SK-N-SH (cell line): ENCODE data around the gene CD274. TPM values are rescaled to one million over a fixed set of nuclear protein-coding genes. Genes with fewer than 3 reads are reported as not detected.

Source experiments
- CTCF ChIA-PET: fragments of 300-600, 350-600 bp; formaldehyde crosslinking; extraction: SDS; loops from one replicate; lab custom pipeline; 2021; lab: Yijun Ruan, JAX
- POLR2A ChIA-PET: fragments of 350-600 bp; sonication (Branson Sonifier 250); formaldehyde crosslinking; extraction: SDS; loops from one replicate; lab custom pipeline; 2020; ENCODE audit warnings: antibody characterized with exemption, inconsistent platforms; lab: Yijun Ruan, JAX
- DNase-seq: peaks from one replicate; pipeline ENCODE4 v3.0.0; 2012
- H2AFZ ChIP-seq: fragments of 200-600 bp; sonication (generic); 2 replicates; pipeline ENCODE4 v1.8.1; 2016; ENCODE audit warnings: antibody characterized with exemption, mild to moderate bottlenecking, low read depth
- H3F3A ChIP-seq: fragments of 200-600 bp; sonication (generic); replicated peaks from 2 replicates; pipeline ENCODE3; 2016; ENCODE audit warnings: antibody characterized with exemption, mild to moderate bottlenecking; ENCODE audit not compliant: insufficient read depth
- H3K27ac ChIP-seq, 2 experiments: fragments of 200-500 bp in 1 of 2; fragments of 200-600 bp in 1 of 2; sonication (Bioruptor generic) in 1 of 2; sonication (generic), shearing (Covaris generic) in 1 of 2; 2 replicates each; pipeline versions ENCODE4 v1.5.1 to v1.6.1; 2014 to 2016; ENCODE audit warnings: low read depth in 2 of 2, inconsistent platforms in 1 of 2, low read length in 1 of 2, mild to moderate bottlenecking in 1 of 2, mixed read lengths in 1 of 2
- H3K27me3 ChIP-seq: fragments of 200-600 bp; sonication (generic), shearing (Covaris generic); 2 replicates; pipeline ENCODE4 v1.6.1; 2016; ENCODE audit warnings: mixed run types; ENCODE audit not compliant: insufficient read depth
- H3K36me3 ChIP-seq, 2 experiments: fragments of 200-500 bp in 1 of 2; fragments of 200-600 bp in 1 of 2; sonication (Bioruptor generic) in 1 of 2; sonication (generic) in 1 of 2; replicated peaks in 1 of 2; 2 replicates each; pipeline versions ENCODE3 to v1.5.1; 2014 to 2016; ENCODE audit warnings: low read length in 1 of 2, mild to moderate bottlenecking in 1 of 2; ENCODE audit not compliant: insufficient read depth in 2 of 2, control insufficient read depth in 1 of 2
- H3K4me1 ChIP-seq, 2 experiments: fragments of 200-500 bp in 1 of 2; fragments of 200-600 bp in 1 of 2; sonication (Bioruptor generic) in 1 of 2; sonication (generic), shearing (Covaris generic) in 1 of 2; 2 replicates each; pipeline versions ENCODE4 v1.5.1 to v1.6.1; 2014 to 2016; ENCODE audit warnings: low read depth in 1 of 2, low read length in 1 of 2, mixed run types in 1 of 2; ENCODE audit not compliant: insufficient read depth in 2 of 2, control insufficient read depth in 1 of 2
- H3K4me2 ChIP-seq: fragments of 200-600 bp; sonication (generic), shearing (Covaris generic); 2 replicates; pipeline ENCODE4 v1.6.1; 2017; ENCODE audit warnings: mixed run types
- H3K4me3 ChIP-seq, 2 experiments: fragments of 200-500 bp in 1 of 2; fragments of 200-600 bp in 1 of 2; sonication (Bioruptor generic) in 1 of 2; sonication (generic), shearing (Covaris generic) in 1 of 2; 2 replicates each; pipeline versions ENCODE4 v1.5.1 to v1.8.1; 2014 to 2016; ENCODE audit warnings: low read depth in 2 of 2, inconsistent platforms in 1 of 2, low read length in 1 of 2, mild to moderate bottlenecking in 1 of 2, mixed read lengths in 1 of 2, moderate library complexity in 1 of 2
- H3K79me2 ChIP-seq: fragments of 200-600 bp; sonication (generic); 2 replicates; pipeline ENCODE4 v1.8.1; 2017; ENCODE audit warnings: mild to moderate bottlenecking; ENCODE audit not compliant: insufficient read depth
- H3K9ac ChIP-seq: fragments of 200-600 bp; sonication (generic); 2 replicates; pipeline ENCODE4 v1.6.1; 2017; ENCODE audit warnings: mixed run types
- H3K9me2 ChIP-seq: fragments of 200-600 bp; sonication (generic); 2 replicates; pipeline ENCODE4 v1.6.1; 2017; ENCODE audit warnings: mixed run types
- H3K9me3 ChIP-seq: fragments of 200-600 bp; sonication (generic); 2 replicates; pipeline ENCODE4 v1.6.1; 2017; ENCODE audit warnings: mixed run types, mild to moderate bottlenecking, moderate library complexity
- H4K20me1 ChIP-seq: fragments of 200-600 bp; sonication (generic); 2 replicates; pipeline ENCODE4 v1.6.1; 2017; ENCODE audit warnings: mild to moderate bottlenecking, mixed run types; ENCODE audit not compliant: insufficient read depth
- ELF1 ChIP-seq: IDR thresholded peaks from 2 replicates; pipeline ENCODE4 v1.4.0; 2012
- EP300 ChIP-seq, 2 experiments: IDR thresholded peaks; 2 replicates each; pipeline versions ENCODE4 v1.4.0 to v1.6.1; 2012; ENCODE audit warnings: borderline replicate concordance in 1 of 2, low read depth in 1 of 2, low read length in 1 of 2
- FOXM1 ChIP-seq: IDR thresholded peaks from 2 replicates; pipeline ENCODE4 v1.4.0; 2012; ENCODE audit warnings: low read depth, mild to moderate bottlenecking
- GATA2 ChIP-seq: sonication (generic); formaldehyde crosslinking; IDR thresholded peaks from 2 replicates; pipeline ENCODE4 v1.5.0; 2020; ENCODE audit warnings: mild to moderate bottlenecking, missing genetic modification reagents
- JUND ChIP-seq: IDR thresholded peaks from 2 replicates; pipeline ENCODE4 v1.4.0; 2012
- MXI1 ChIP-seq: IDR thresholded peaks from 2 replicates; pipeline ENCODE4 v1.6.1; 2012; ENCODE audit warnings: mild to moderate bottlenecking, low read depth, low read length, improper control_type of control experiment
- NFIC ChIP-seq: IDR thresholded peaks from 2 replicates; pipeline ENCODE4 v1.4.0; 2012; ENCODE audit warnings: borderline replicate concordance
- NRF1 ChIP-seq: IDR thresholded peaks from 2 replicates; pipeline ENCODE4 v1.6.1; 2012; ENCODE audit warnings: low read depth, mild to moderate bottlenecking, low read length
- RAD21 ChIP-seq: IDR thresholded peaks from 2 replicates; pipeline ENCODE4 v1.6.1; 2012; ENCODE audit warnings: mild to moderate bottlenecking, low read length
- RCOR1 ChIP-seq: fragments of 150-350 bp; IDR thresholded peaks from 2 replicates; pipeline ENCODE4 v1.6.1; 2017; ENCODE audit warnings: antibody characterized with exemption, low read length
- YY1 ChIP-seq: IDR thresholded peaks from 2 replicates; pipeline ENCODE4 v1.4.0; 2012; ENCODE audit warnings: low read depth, mild to moderate bottlenecking
- WGBS: methylation state at CpG from one replicate; pipeline ENCODE4 v1.1.6; 2017; ENCODE audit warnings: low lambda C conversion rate; 5-methylcytosine and 5-hydroxymethylcytosine counted together
- polyA plus RNA-seq, 3 experiments: library from polyadenylated mRNA; depleted of rRNA; stranded (reverse); fragments of >200 nt; gene quantifications; 2 replicates each; pipeline ENCODE4 v1.2.3, GENCODE V29; 2012
- TF ChIP-seq, protein P1 (sequence below): fragments of 150-350 bp; IDR thresholded peaks from 2 replicates; pipeline ENCODE4 v1.6.1; 2016; ENCODE audit warnings: mild to moderate bottlenecking, low read depth, low read length
- TF ChIP-seq, protein P2 (sequence below): IDR thresholded peaks from 2 replicates; pipeline ENCODE4 v1.4.0; 2012; ENCODE audit warnings: low read depth, borderline replicate concordance
- TF ChIP-seq, protein P3 (sequence below): IDR thresholded peaks from 2 replicates; pipeline ENCODE4 v1.4.0; 2012; ENCODE audit warnings: low read depth, borderline replicate concordance
- TF ChIP-seq, protein P4 (sequence below): IDR thresholded peaks from 2 replicates; pipeline ENCODE4; 2012
- TF ChIP-seq, protein P5 (sequence below): fragments of 150-350 bp; IDR thresholded peaks from 2 replicates; pipeline ENCODE4 v1.6.1; 2017; ENCODE audit warnings: antibody characterized with exemption, low read length, low read depth, borderline replicate concordance

CD274 gene
- polyA plus RNA-seq, 1 of the 3 experiments (the other 2 are of a cell fraction): 25.8 TPM

DNA sequence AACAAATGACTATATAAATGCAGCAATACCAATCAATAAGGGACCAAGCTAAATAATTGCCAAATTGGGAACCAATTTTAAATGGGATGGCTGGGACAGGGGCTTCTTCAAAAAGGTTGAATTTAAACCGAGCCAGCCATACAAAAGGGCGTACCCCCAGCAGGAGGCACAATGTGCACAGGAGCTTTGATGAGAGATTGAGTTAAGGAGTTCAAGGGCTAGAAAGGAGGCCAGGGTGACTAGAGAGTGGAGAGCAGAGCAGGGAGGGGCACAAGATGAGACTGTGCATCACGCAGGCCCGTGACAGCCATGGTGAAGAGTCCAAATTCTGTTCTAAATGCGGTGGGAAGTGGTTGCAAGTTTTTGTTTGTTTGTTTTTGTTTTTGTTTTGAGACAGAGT lies 36.6 kb downstream of the CD274 start:
- WGBS: 93% methylated on average over 5 of the region's 5 CpGs
- TF ChIP-seq, protein P1, sequence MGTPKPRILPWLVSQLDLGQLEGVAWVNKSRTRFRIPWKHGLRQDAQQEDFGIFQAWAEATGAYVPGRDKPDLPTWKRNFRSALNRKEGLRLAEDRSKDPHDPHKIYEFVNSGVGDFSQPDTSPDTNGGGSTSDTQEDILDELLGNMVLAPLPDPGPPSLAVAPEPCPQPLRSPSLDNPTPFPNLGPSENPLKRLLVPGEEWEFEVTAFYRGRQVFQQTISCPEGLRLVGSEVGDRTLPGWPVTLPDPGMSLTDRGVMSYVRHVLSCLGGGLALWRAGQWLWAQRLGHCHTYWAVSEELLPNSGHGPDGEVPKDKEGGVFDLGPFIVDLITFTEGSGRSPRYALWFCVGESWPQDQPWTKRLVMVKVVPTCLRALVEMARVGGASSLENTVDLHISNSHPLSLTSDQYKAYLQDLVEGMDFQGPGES: no peak
- TF ChIP-seq NRF1 (no peak), NFIC (no peak), EP300 (IDR thresholded peaks at IDR 0.05; ENCODE audit: borderline replicate concordance in 1 of 2, low read depth in 1 of 2, low read length in 1 of 2) (no peak), FOXM1 (no peak), RCOR1 (no peak), GATA2 (CRISPR knock-in tag) (no peak), RAD21 (no peak), JUND (no peak), ELF1 (no peak), MXI1 (no peak), YY1 (no peak)
- TF ChIP-seq, protein P2, sequence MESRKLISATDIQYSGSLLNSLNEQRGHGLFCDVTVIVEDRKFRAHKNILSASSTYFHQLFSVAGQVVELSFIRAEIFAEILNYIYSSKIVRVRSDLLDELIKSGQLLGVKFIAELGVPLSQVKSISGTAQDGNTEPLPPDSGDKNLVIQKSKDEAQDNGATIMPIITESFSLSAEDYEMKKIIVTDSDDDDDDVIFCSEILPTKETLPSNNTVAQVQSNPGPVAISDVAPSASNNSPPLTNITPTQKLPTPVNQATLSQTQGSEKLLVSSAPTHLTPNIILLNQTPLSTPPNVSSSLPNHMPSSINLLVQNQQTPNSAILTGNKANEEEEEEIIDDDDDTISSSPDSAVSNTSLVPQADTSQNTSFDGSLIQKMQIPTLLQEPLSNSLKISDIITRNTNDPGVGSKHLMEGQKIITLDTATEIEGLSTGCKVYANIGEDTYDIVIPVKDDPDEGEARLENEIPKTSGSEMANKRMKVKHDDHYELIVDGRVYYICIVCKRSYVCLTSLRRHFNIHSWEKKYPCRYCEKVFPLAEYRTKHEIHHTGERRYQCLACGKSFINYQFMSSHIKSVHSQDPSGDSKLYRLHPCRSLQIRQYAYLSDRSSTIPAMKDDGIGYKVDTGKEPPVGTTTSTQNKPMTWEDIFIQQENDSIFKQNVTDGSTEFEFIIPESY: no peak
- TF ChIP-seq, protein P3, sequence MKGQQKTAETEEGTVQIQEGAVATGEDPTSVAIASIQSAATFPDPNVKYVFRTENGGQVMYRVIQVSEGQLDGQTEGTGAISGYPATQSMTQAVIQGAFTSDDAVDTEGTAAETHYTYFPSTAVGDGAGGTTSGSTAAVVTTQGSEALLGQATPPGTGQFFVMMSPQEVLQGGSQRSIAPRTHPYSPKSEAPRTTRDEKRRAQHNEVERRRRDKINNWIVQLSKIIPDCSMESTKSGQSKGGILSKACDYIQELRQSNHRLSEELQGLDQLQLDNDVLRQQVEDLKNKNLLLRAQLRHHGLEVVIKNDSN: no peak
- TF ChIP-seq, protein P4, sequence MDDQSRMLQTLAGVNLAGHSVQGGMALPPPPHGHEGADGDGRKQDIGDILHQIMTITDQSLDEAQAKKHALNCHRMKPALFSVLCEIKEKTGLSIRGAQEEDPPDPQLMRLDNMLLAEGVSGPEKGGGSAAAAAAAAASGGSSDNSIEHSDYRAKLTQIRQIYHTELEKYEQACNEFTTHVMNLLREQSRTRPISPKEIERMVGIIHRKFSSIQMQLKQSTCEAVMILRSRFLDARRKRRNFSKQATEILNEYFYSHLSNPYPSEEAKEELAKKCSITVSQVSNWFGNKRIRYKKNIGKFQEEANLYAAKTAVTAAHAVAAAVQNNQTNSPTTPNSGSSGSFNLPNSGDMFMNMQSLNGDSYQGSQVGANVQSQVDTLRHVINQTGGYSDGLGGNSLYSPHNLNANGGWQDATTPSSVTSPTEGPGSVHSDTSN: no peak
- TF ChIP-seq, protein P5, sequence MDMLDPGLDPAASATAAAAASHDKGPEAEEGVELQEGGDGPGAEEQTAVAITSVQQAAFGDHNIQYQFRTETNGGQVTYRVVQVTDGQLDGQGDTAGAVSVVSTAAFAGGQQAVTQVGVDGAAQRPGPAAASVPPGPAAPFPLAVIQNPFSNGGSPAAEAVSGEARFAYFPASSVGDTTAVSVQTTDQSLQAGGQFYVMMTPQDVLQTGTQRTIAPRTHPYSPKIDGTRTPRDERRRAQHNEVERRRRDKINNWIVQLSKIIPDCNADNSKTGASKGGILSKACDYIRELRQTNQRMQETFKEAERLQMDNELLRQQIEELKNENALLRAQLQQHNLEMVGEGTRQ: no peak
- H3K79me2 ChIP-seq: no peaks in the 10 kb centered on the region
- no peaks in the 10 kb centered on the region for H4K20me1 ChIP-seq
- ChIA-PET CTCF (interaction anchor here (2.3 kb wide), 1 partner anchor 37 kb away, joined by 7 read pairs; the partner anchor contains the start of gene CD274), POLR2A (no interaction called here)
- H3K4me2 ChIP-seq: no peak overlapping the region
- no peak overlapping the region for H3K9ac ChIP-seq
- no peak for DNase-seq
- H3K9me3 ChIP-seq: no peaks in the 10 kb centered on the region
- no peak overlapping the region for H2AFZ ChIP-seq
- no peaks in the 10 kb centered on the region for H3K4me1 ChIP-seq
- H3K27ac ChIP-seq: no peak overlapping the region
- no peaks in the 10 kb centered on the region for H3K36me3 ChIP-seq
- H3K4me3 ChIP-seq: no peak overlapping the region
- H3K27me3 ChIP-seq: no peaks in the 10 kb centered on the region
- H3F3A ChIP-seq: peaks cover 8% of the 10 kb centered on the region
- H3K9me2 ChIP-seq: no peaks in the 10 kb centered on the region
